GM23248 (cell line): Measurements from ENCODE around the gene IRF9.

Experiments used
- EZH2 ChIP-seq: fragments of 200-600 bp; sonication (generic); IDR thresholded peaks from 2 replicates; pipeline ENCODE4 v1.6.1; 2018; ENCODE audit warnings: antibody characterized with exemption, mild to moderate bottlenecking; ENCODE audit not compliant: insufficient read depth, poor library complexity, severe bottlenecking
- EZH2phosphoT487 ChIP-seq: fragments of 200-600 bp; sonication (generic); IDR thresholded peaks from 2 replicates; pipeline ENCODE4 v1.6.1; 2018; ENCODE audit warnings: antibody characterized with exemption, moderate library complexity, mild to moderate bottlenecking, low read depth; ENCODE audit not compliant: insufficient read depth

DNA sequence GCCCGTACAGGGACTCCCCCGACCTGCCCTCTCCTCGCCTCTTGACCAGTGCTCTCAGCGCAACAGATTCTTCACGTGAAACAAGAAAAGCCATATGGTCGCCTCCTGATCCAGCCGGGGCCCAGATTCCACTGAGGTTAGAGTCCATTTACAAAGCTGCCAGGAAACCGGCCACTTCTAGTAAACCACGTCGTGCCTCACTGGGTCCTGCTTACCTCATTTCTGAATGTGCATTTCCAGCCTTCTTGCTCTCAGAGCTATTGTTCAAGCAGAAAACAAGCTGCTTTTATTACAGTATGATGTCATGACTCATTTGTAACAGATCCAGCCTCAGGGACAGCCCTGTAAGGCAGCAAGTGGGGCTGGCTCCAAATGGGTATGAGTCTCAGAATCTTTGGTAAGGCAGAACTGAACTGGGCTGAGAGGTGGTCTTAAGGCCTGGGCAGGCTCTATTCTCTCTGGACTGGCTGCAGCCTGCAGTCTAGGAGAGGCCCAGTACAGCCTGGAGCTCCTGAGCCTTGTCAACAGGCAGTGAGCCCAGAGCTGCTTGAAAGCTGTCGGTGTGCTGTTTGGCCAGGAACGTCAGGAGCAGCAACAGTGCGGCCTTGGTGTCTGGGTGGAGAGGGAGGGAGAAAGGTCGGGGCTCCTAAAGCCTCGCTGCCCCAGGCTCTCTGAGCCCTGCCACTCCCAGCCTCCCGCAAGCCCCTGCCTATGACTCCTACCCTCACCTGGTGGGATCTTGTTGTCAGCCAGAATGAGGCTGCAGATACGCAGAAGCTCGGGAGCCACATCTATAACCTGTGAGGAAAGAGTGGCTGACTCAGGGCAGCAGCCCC is 19.1 kb downstream of the IRF9 start:
- TF ChIP-seq EZH2 (no peak), EZH2phosphoT487 (no peak)
